Activated CD4-positive, alpha-beta T cell treated with anti-CD3 and anti-CD28 coated beads, Interleukin-2, amount 10 ng/mL, durations not matched to agents 7 days and 5 days (primary cell): ENCODE data around the gene MKLN1. TPM values are rescaled to one million over a fixed set of nuclear protein-coding genes. Genes with fewer than 3 reads are reported as not detected.
"Not testable (repeated sequence)": the region's sequence is repeated elsewhere in the genome, so short reads cannot be mapped to it uniquely, and the experiment has no call there.

ENCODE experiments used
- CTCF ChIA-PET: fragments of 350-600 bp; sonication (Branson Sonifier 250); formaldehyde crosslinking; loops from one replicate; lab custom pipeline; 2021; ENCODE audit warnings: antibody characterized with exemption; lab: Charles Lee
- POLR2A ChIA-PET: fragments of 350-600 bp; sonication (Branson Sonifier 250); formaldehyde crosslinking; loops from one replicate; lab custom pipeline; 2021; ENCODE audit warnings: antibody characterized with exemption; lab: Charles Lee
- DNase-seq: peaks from one replicate; pipeline ENCODE4 v3.0.0-alpha.2; 2020
- H3K27ac Mint-ChIP-seq: one replicate; pipeline ENCODE4 v1.8.0; 2021; ENCODE audit warnings: mild to moderate bottlenecking, moderate library complexity, mixed read lengths
- H3K27me3 Mint-ChIP-seq: one replicate; pipeline ENCODE4 v1.8.0; 2021; ENCODE audit warnings: mixed read lengths
- H3K36me3 Mint-ChIP-seq: one replicate; pipeline ENCODE4 v1.8.0; 2021; ENCODE audit warnings: low read depth, mixed read lengths
- H3K4me1 Mint-ChIP-seq: one replicate; pipeline ENCODE4 v1.8.0; 2021; ENCODE audit warnings: mixed read lengths
- H3K4me3 Mint-ChIP-seq: one replicate; pipeline ENCODE4 v1.8.0; 2021; ENCODE audit warnings: mild to moderate bottlenecking, moderate library complexity, mixed read lengths
- H3K9me3 Mint-ChIP-seq: one replicate; pipeline ENCODE4 v1.8.0; 2021; ENCODE audit warnings: mixed read lengths
- total RNA-seq, 2 experiments: library from RNA; stranded (reverse); gene quantifications; one replicate each; pipeline ENCODE4 v1.2.3, GENCODE V29; 2021

MKLN1 gene
- total RNA-seq, 2 experiments from 2014 or later = 36.8 to 40.1 TPM

DNA sequence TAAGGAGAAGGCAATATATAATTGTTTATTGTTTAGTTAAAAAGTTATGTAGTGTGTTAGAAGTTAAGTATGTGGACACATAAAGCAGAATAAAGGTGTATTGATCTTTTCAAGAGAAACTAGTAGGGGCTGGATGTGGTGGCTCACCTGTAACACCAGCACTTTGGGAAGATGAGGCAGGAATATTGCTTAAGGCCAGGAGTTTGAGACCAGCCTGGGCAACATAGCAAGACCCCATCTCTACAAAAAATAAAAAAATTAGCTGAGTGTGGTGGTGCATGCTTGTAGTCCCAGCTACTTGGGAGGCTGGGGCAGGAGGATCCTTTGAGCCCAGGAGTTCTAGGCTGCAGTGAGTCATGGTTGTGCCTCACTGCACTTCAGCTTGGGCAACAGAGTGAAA, 135.0 kb downstream of the MKLN1 start:
- DNase-seq, H3K4me3 Mint-ChIP-seq, CTCF ChIA-PET, H3K4me1 Mint-ChIP-seq, H3K27me3 Mint-ChIP-seq, H3K27ac Mint-ChIP-seq, H3K9me3 Mint-ChIP-seq, POLR2A ChIA-PET: not testable (repeated sequence)
- H3K36me3 Mint-ChIP-seq = peaks cover 20% of the 10 kb centered on the region

GRCh38 chr7:131466735-131467365, 139.2 kb downstream of the MKLN1 start:
- Mint-ChIP-seq H3K36me3 (peaks cover 45% of the 10 kb centered on the region), H3K27me3 (no peaks in the 10 kb centered on the region), H3K4me1 (no peaks in the 10 kb centered on the region), H3K4me3 (no peak overlapping the region), H3K9me3 (no peaks in the 10 kb centered on the region), H3K27ac (no peak overlapping the region)
- CTCF ChIA-PET = interaction anchor here (1.0 kb wide), 1 partner anchor 56 kb away, joined by 3 read pairs; no protein-coding TSS in a partner anchor
- POLR2A ChIA-PET = no interaction called here
- no peak for DNase-seq

DNA sequence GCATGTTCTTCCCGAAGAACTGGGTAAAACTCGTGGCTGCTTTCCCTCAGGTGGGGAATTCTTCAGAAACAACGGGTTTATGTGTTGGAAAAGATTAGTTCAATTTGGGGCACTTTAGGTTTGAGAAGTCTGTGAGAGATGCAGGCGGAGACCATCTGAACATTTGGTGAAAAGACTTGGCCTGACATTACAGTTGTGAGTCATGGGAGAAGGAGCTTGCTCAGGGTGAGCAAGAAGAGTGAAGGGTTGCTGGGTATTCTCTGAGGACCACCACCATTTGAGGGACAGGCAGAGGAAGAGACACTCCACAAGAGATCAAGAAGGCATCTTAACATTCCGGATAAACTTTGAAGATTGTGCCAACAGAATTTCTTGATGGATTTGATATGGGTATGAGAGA, 140.1 kb downstream of the MKLN1 start:
- peaks cover 47% of the 10 kb centered on the region for H3K36me3 Mint-ChIP-seq
- H3K4me1 Mint-ChIP-seq = no peaks in the 10 kb centered on the region
- H3K9me3 Mint-ChIP-seq = no peaks in the 10 kb centered on the region
- H3K4me3 Mint-ChIP-seq = no peak overlapping the region
- CTCF ChIA-PET = interaction anchor here (0.9 to 1.0 kb wide), 2 partner anchors 16 to 55 kb away, joined by 3 read pairs; no protein-coding TSS in a partner anchor
- DNase-seq = no peak
- POLR2A ChIA-PET = no interaction called here
- no peaks in the 10 kb centered on the region for H3K27me3 Mint-ChIP-seq
- no peak overlapping the region for H3K27ac Mint-ChIP-seq

GRCh38 chr7:131471250-131472004, 143.8 kb downstream of the MKLN1 start:
- no peaks in the 10 kb centered on the region for H3K4me1 Mint-ChIP-seq
- no peak overlapping the region for H3K4me3 Mint-ChIP-seq
- no peaks in the 10 kb centered on the region for H3K9me3 Mint-ChIP-seq
- DNase-seq = no peak
- H3K27me3 Mint-ChIP-seq = no peaks in the 10 kb centered on the region
- POLR2A ChIA-PET = no interaction called here
- CTCF ChIA-PET = interaction anchor here (0.6 kb wide), 1 partner anchor 9 kb away, joined by 3 read pairs; no protein-coding TSS in a partner anchor
- H3K27ac Mint-ChIP-seq = no peak overlapping the region
- peaks cover 48% of the 10 kb centered on the region for H3K36me3 Mint-ChIP-seq

DNA sequence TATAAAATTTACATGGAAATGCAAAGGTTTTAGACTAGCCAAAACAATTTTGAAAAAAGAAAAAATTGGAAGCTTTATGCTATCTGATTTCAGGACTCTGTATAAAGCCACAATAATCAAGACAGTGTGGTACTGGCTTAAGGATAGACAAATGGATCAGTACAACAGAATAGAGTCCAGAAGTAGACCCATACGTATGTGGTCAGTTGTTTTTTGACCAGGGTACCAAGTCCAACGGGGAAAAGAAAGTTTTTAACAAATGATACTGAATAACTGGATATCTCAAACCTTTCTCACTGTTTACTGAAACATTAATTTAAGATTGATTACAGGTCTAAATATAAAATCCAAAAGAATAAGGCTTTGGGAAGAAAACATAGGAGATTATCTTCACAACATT, 149.1 kb downstream of the MKLN1 start:
- no peaks in the 10 kb centered on the region for H3K27me3 Mint-ChIP-seq
- DNase-seq = no peak
- H3K36me3 Mint-ChIP-seq = peaks cover 21% of the 10 kb centered on the region
- H3K4me3 Mint-ChIP-seq = no peak overlapping the region
- H3K27ac Mint-ChIP-seq = no peak overlapping the region
- H3K9me3 Mint-ChIP-seq = no peaks in the 10 kb centered on the region
- CTCF ChIA-PET = no interaction called here
- H3K4me1 Mint-ChIP-seq = no peaks in the 10 kb centered on the region
- POLR2A ChIA-PET = no interaction called here

DNA sequence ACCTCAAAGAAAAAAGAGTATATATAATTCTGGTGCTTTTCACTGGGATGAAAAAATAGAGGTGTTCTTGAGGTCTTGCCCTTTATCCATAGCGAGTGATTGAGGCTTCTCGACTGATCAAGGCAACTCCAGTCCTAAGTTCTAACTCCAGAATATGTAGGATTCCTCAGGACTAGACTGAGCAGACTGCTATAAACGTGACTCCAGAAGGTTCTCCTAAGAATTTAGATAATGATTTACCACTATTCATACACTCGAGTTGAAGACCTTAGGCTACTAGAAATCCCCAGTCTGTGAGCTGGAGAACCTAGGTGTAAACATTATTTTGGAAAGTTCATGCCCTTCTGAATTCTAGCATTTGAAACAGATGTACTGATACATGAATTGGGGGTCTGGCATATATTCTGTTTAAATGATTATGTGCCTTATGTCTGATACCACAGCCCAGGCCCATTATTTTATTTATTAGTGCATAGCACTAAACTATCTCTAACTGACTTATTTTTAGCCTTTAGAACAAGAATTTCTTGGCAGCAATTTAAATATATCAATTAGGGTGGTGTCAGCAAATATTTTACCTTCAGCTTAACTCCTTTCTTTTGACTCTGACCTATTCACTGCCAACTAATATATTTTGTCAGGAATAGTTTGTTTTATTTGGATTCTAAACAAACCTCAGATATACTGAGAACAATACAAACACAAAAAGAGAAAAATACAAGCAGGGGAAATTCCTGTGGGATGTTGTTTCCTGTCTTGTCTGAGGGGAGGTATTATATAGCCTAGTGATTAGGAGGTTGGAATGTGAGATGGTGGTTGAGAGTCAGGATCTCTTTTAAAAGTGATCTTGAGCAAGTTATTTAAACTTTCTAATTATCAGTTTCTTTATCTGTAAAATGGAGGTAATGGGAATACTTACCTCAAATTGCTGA, 153.0 kb downstream of the MKLN1 start:
- no peak overlapping the region for H3K27ac Mint-ChIP-seq
- no peaks in the 10 kb centered on the region for H3K27me3 Mint-ChIP-seq
- no peaks in the 10 kb centered on the region for H3K9me3 Mint-ChIP-seq
- no peaks in the 10 kb centered on the region for H3K4me1 Mint-ChIP-seq
- CTCF ChIA-PET = interaction anchor here (0.6 kb wide), 3 partner anchors 9 to 114 kb away, joined by 3 to 4 read pairs (median 4); no protein-coding TSS in a partner anchor
- H3K4me3 Mint-ChIP-seq = no peak overlapping the region
- H3K36me3 Mint-ChIP-seq = peaks cover 4% of the 10 kb centered on the region
- POLR2A ChIA-PET = no interaction called here
- DNase-seq = no peak

GRCh38 chr7:131482800-131483199, 155.1 kb downstream of the MKLN1 start:
- Mint-ChIP-seq H3K4me3 (no peak overlapping the region), H3K27ac (no peak overlapping the region), H3K27me3 (no peaks in the 10 kb centered on the region), H3K36me3 (peaks cover 6% of the 10 kb centered on the region), H3K9me3 (no peaks in the 10 kb centered on the region), H3K4me1 (no peaks in the 10 kb centered on the region)
- CTCF ChIA-PET = interaction anchor here (1.3 kb wide), 1 partner anchor 25 kb away, joined by 3 read pairs; no protein-coding TSS in a partner anchor
- DNase-seq = no peak
- POLR2A ChIA-PET = no interaction called here

DNA sequence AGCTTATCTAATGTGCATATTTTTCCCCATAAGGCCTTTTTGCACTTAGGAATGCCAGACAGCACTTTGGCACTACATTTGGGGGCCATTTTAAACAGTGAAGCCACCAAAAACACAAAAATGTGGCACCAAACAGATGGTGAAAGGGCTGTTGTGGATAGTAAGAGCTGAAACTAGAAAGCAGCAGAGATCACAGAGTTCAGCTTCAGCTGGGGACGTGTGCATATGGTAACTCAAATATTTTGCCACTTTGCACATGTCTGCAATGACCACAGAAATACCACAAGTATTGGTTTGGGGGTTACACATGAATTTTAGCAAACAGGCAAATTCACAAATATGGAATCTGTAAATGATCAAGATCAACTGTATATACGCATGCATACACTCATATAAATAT, 155.9 kb downstream of the MKLN1 start:
- CTCF ChIA-PET = interaction anchor here (0.6 to 0.9 kb wide), 2 partner anchors 25 to 158 kb away, joined by 3 read pairs; no protein-coding TSS in a partner anchor
- H3K36me3 Mint-ChIP-seq = peaks cover 7% of the 10 kb centered on the region
- H3K4me3 Mint-ChIP-seq = no peak overlapping the region
- H3K27ac Mint-ChIP-seq = no peak overlapping the region
- H3K9me3 Mint-ChIP-seq = no peaks in the 10 kb centered on the region
- H3K4me1 Mint-ChIP-seq = no peaks in the 10 kb centered on the region
- POLR2A ChIA-PET = no interaction called here
- no peaks in the 10 kb centered on the region for H3K27me3 Mint-ChIP-seq
- DNase-seq = no peak

DNA sequence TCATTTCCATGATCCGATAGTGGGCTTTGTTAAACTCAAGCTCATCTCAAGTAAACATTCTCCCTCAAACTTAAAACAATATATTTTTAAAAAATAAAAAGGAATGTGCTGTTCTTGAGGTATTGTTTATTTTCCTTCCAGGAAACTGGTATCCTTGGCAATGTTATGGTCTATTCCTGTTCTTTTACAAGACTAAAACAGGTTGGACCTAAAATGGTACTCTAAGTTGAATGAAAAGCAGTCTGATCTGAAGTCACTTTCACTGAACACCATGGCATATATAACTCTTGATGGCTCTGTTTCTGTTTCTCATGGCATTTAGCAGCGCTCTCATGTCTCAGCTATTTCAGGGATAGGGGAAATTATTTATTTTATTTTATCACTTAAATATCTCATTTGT, 158.7 kb downstream of the MKLN1 start:
- Mint-ChIP-seq H3K9me3 (no peaks in the 10 kb centered on the region), H3K4me3 (no peak overlapping the region), H3K36me3 (peaks cover 10% of the 10 kb centered on the region), H3K27me3 (no peaks in the 10 kb centered on the region), H3K27ac (no peak overlapping the region), H3K4me1 (no peaks in the 10 kb centered on the region)
- no peak for DNase-seq
- ChIA-PET POLR2A (no interaction called here), CTCF (interaction anchor here (1.0 kb wide), 1 partner anchor 12 kb away, joined by 6 read pairs; no protein-coding TSS in a partner anchor)

GRCh38 chr7:131487217-131487616, 159.5 kb downstream of the MKLN1 start:
- ChIA-PET CTCF (no interaction called here), POLR2A (no interaction called here)
- no peak for DNase-seq
- Mint-ChIP-seq H3K27me3 (no peaks in the 10 kb centered on the region), H3K36me3 (peaks cover 10% of the 10 kb centered on the region), H3K4me1 (no peaks in the 10 kb centered on the region), H3K9me3 (no peaks in the 10 kb centered on the region), H3K27ac (no peak overlapping the region), H3K4me3 (no peak overlapping the region)

DNA sequence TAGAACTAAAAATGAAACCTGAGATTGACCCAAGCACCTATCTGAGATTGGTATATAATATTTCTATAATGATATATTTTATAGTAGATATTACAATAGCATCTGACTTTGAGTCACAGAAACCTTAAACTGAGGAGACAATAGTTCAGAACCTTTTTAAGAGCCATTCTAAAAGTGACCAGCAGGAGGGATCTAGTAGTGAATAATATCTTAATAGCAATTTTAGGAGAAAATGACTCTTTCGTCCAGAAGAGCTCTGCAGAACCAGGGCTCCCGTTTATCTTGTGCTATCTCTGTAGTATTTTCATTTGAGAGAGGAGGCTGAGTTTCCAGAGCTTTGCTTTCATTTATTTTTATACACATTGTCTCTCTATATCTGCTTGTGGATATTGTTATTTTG, 160.7 kb downstream of the MKLN1 start:
- no peaks in the 10 kb centered on the region for H3K27me3 Mint-ChIP-seq
- no peaks in the 10 kb centered on the region for H3K4me1 Mint-ChIP-seq
- H3K36me3 Mint-ChIP-seq = peaks cover 10% of the 10 kb centered on the region
- no peaks in the 10 kb centered on the region for H3K9me3 Mint-ChIP-seq
- POLR2A ChIA-PET = no interaction called here
- no peak overlapping the region for H3K27ac Mint-ChIP-seq
- H3K4me3 Mint-ChIP-seq = no peak overlapping the region
- CTCF ChIA-PET = interaction anchor here (0.9 to 1.4 kb wide), 2 partner anchors 16 to 379 kb away, joined by 3 read pairs; no protein-coding TSS in a partner anchor
- no peak for DNase-seq

DNA sequence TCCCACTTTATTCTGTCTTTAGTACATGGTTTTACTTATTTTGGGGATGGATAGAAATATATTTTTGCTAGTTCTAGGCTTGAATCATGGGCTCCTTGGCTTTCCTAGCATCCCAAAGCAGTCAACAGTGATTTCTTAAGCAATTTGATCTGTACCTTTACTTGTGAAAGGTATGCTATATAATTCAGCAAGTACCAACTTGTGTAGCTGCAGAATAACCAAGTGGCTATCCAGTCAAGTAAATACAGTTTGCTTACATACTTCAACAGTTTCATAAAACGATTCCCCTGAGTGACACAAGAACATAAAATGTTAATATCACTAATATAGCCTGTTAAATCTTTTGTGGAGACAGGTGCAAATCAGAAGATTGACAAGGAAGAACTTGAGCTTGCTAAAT, 161.5 kb downstream of the MKLN1 start:
- CTCF ChIA-PET = interaction anchor here (0.9 to 1.4 kb wide), 2 partner anchors 16 to 380 kb away, joined by 3 read pairs; no protein-coding TSS in a partner anchor
- Mint-ChIP-seq H3K9me3 (no peaks in the 10 kb centered on the region), H3K36me3 (peaks cover 10% of the 10 kb centered on the region), H3K4me1 (no peaks in the 10 kb centered on the region), H3K27me3 (no peaks in the 10 kb centered on the region), H3K4me3 (no peak overlapping the region), H3K27ac (no peak overlapping the region)
- no peak for DNase-seq
- POLR2A ChIA-PET = no interaction called here
